GM20000 (cell line): ENCODE measurements around the gene CCL3.

Experiments
- DNase-seq: peaks from one replicate; pipeline ENCODE4 v3.0.0; 2012; ENCODE audit warnings: low spot score
- CTCF ChIP-seq: IDR thresholded peaks from 2 replicates; pipeline ENCODE4 v1.5.1; 2012; ENCODE audit warnings: mild to moderate bottlenecking, control low read depth; ENCODE audit errors: extremely low read depth, missing control alignments

The CCL3 gene

GRCh38 chr17:36069136-36069535, 20.8 kb downstream of the CCL3 start:
- TF ChIP-seq CTCF: no peak
- no peak for DNase-seq

- TF ChIP-seq CTCF: no peak
- DNase-seq: no peak
Observed at GRCh38 chr17:36068524-36068923, 21.4 kb downstream of the CCL3 start.

GRCh38 chr17:36066365-36066985, 23.5 kb downstream of the CCL3 start:
- DNase-seq: no peak
- no peak for TF ChIP-seq CTCF

- DNase-seq: no peak
- TF ChIP-seq CTCF: no peak
Observed at GRCh38 chr17:36063786-36064541, 26.0 kb downstream of the CCL3 start, which contains the start of gene CCL18. CCL18 (plus strand) TSS chr17:36064272; CDS start chr17:36064343, 71 bp downstream.

- no peak for TF ChIP-seq CTCF
- no peak for DNase-seq
Observed at GRCh38 chr17:36060816-36061215, 29.1 kb downstream of the CCL3 start.

GRCh38 chr17:36059406-36059805, 30.5 kb downstream of the CCL3 start:
- DNase-seq: no peak
- no peak for TF ChIP-seq CTCF

GRCh38 chr17:36057911-36058310, 32.0 kb downstream of the CCL3 start:
- no peak for TF ChIP-seq CTCF
- DNase-seq: no peak
